ENCODE results near the gene PDE6D. TPM values are rescaled to one million over a fixed set of nuclear protein-coding genes. Genes with fewer than 3 reads are reported as not detected.

PDE6D gene
- total and polyA plus RNA-seq, 2 of the 13 experiments (the other 11 are each of a cell fraction or from before 2014, with no cell fraction given), result 14.1 to 23.2 TPM

- TF ChIP-seq HNF4A (CRISPR knock-in tag; IDR thresholded peaks at IDR 0.05) (peak; percentile 14; the same call in 1 of the 2 replicates), TRIM22 (IDR thresholded peaks at IDR 0.05) (no peak), ZNF607 (CRISPR knock-in tag; IDR thresholded peaks at IDR 0.05; ENCODE audit: borderline replicate concordance) (0 out of 2 replicates have a peak, but pooled peaks have one; percentile 28), ZNF207 (IDR thresholded peaks at IDR 0.05; ENCODE audit: borderline replicate concordance) (no peak), GABPB1 (CRISPR knock-in tag; IDR thresholded peaks at IDR 0.05) (no peak), ZNF552 (CRISPR knock-in tag; IDR thresholded peaks at IDR 0.05; ENCODE audit: borderline replicate concordance) (no peak), NFKBIZ (CRISPR knock-in tag; IDR thresholded peaks at IDR 0.05) (no peak)
- TF ChIP-seq, protein P1, sequence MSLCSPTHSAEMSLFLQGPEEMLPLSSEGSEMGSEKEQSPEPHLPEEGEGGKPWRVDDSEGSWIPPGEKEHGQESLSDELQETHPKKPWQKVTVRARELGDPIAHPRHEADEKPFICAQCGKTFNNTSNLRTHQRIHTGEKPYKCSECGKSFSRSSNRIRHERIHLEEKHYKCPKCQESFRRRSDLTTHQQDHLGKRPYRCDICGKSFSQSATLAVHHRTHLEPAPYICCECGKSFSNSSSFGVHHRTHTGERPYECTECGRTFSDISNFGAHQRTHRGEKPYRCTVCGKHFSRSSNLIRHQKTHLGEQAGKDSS (CRISPR knock-in tag; IDR thresholded peaks at IDR 0.05; ENCODE audit: borderline replicate concordance, low read depth), result no peak
- TF ChIP-seq, protein P2, sequence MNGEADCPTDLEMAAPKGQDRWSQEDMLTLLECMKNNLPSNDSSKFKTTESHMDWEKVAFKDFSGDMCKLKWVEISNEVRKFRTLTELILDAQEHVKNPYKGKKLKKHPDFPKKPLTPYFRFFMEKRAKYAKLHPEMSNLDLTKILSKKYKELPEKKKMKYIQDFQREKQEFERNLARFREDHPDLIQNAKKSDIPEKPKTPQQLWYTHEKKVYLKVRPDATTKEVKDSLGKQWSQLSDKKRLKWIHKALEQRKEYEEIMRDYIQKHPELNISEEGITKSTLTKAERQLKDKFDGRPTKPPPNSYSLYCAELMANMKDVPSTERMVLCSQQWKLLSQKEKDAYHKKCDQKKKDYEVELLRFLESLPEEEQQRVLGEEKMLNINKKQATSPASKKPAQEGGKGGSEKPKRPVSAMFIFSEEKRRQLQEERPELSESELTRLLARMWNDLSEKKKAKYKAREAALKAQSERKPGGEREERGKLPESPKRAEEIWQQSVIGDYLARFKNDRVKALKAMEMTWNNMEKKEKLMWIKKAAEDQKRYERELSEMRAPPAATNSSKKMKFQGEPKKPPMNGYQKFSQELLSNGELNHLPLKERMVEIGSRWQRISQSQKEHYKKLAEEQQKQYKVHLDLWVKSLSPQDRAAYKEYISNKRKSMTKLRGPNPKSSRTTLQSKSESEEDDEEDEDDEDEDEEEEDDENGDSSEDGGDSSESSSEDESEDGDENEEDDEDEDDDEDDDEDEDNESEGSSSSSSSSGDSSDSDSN (CRISPR knock-in tag; IDR thresholded peaks at IDR 0.05), result peak; percentile 26; the same call in 1 of the 2 replicates
- TF ChIP-seq, protein P3, sequence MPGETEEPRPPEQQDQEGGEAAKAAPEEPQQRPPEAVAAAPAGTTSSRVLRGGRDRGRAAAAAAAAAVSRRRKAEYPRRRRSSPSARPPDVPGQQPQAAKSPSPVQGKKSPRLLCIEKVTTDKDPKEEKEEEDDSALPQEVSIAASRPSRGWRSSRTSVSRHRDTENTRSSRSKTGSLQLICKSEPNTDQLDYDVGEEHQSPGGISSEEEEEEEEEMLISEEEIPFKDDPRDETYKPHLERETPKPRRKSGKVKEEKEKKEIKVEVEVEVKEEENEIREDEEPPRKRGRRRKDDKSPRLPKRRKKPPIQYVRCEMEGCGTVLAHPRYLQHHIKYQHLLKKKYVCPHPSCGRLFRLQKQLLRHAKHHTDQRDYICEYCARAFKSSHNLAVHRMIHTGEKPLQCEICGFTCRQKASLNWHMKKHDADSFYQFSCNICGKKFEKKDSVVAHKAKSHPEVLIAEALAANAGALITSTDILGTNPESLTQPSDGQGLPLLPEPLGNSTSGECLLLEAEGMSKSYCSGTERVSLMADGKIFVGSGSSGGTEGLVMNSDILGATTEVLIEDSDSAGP (CRISPR knock-in tag; IDR thresholded peaks at IDR 0.05; ENCODE audit: borderline replicate concordance), result peak; percentile 49
Observed at GRCh38 chr2:231720987-231721966, 59.8 kb downstream of the PDE6D start (continued).
